Measurements from ENCODE around the gene MED17. TPM values are rescaled to one million over a fixed set of nuclear protein-coding genes. Genes with fewer than 3 reads are reported as not detected.

MED17 gene
- total RNA-seq, 1 donor from 2014 or later, result 55.2 TPM

Other genes starting within 250 kb of the MED17 start
- 3.2 and 4.6 TPM in 2 replicates for gene SMCO4, start 240.9 kb upstream of the MED17 start, total RNA-seq
- 15.9 and 19.2 TPM in 2 replicates for gene CEP295, start 122.6 kb upstream of the MED17 start, total RNA-seq
- 258 and 315 TPM in 2 replicates for gene TAF1D, start 42.8 kb upstream of the MED17 start, total RNA-seq
- gene C11orf54, start 42.6 kb upstream of the MED17 start, total RNA-seq, result 23.7 and 30.1 TPM in 2 replicates
- gene VSTM5, start 66.3 kb downstream of the MED17 start, total RNA-seq, result not detected in 2 replicates
- not detected in 2 replicates for gene HEPHL1, start 237.1 kb downstream of the MED17 start, total RNA-seq

All from activated B cell treated with CpG ODN at 0.5 μM for 24 hours (primary cell).